ENCODE data around the gene GRIA3. TPM values are rescaled to one million over a fixed set of nuclear protein-coding genes. Genes with fewer than 3 reads are reported as not detected.

Gene GRIA3
- total and polyA plus RNA-seq, 10 of the 15 experiments (the other 5 are each of a cell fraction or from before 2014, with no cell fraction given): 0.45 to 4.3 (median 2.2) TPM

- no peak for TF ChIP-seq E4F1 (IDR thresholded peaks at IDR 0.05; ENCODE audit: borderline replicate concordance, partially characterized antibody)
- TF ChIP-seq NBN (IDR thresholded peaks at IDR 0.05): no peak
- no peak for TF ChIP-seq ZSCAN29 (IDR thresholded peaks at IDR 0.05)
- TF ChIP-seq CREB1 (IDR thresholded peaks at IDR 0.05; ENCODE audit: low read depth): no peak
- no peak for TF ChIP-seq ZNF622 (IDR thresholded peaks at IDR 0.05)
- peak; percentile 54; the same call in 1 of the 2 replicates for TF ChIP-seq SMC3 (IDR thresholded peaks at IDR 0.05; ENCODE audit: borderline replicate concordance, low read length)
- TF ChIP-seq SMARCA5 (IDR thresholded peaks at IDR 0.05): no peak
- no peak for TF ChIP-seq ZNF384 (IDR thresholded peaks at IDR 0.05; ENCODE audit: borderline replicate concordance, low read depth, low read length)
- no peak for TF ChIP-seq FOS (IDR thresholded peaks at IDR 0.05; ENCODE audit: borderline replicate concordance, extremely low read depth, insufficient read length)
- TF ChIP-seq CUX1 (IDR thresholded peaks at IDR 0.05; ENCODE audit: insufficient replicate concordance, low read depth, low read length): no peak
- TF ChIP-seq SREBF2 (IDR thresholded peaks at IDR 0.05; ENCODE audit: low read length): no peak
- no peak for TF ChIP-seq IRF4 (IDR thresholded peaks at IDR 0.05; ENCODE audit: low read depth, low read length)
- peak; percentile 68 for TF ChIP-seq RAD21 (IDR thresholded peaks at IDR 0.05; ENCODE audit: insufficient read depth, low read depth, low read length)
- TF ChIP-seq NFXL1 (IDR thresholded peaks at IDR 0.05; ENCODE audit: borderline replicate concordance): no peak
- TF ChIP-seq POLR2AphosphoS5 (IDR thresholded peaks at IDR 0.05; ENCODE audit: low read length): no peak
Observed at GRCh38 chrX:123450222-123450621, 266.1 kb downstream of the GRIA3 start (continued).
